NCI-H1694 (cell line): Measurements from ENCODE around the gene PRKAR1B.

ENCODE experiments used
- DNase-seq: peaks from one replicate; lab custom pipeline; 2025; lab: John Stamatoyannopoulos, UW

PRKAR1B gene

GRCh38 chr7:721619-722248, 5.3 kb downstream of the PRKAR1B start:
- no peak for DNase-seq

- no peak for DNase-seq
These were observed 10.4 kb downstream of the PRKAR1B start for GRCh38 chr7:716636-717035.

- DNase-seq = no peak
These were observed 10.9 kb downstream of the PRKAR1B start for GRCh38 chr7:716222-716621.

DNA sequence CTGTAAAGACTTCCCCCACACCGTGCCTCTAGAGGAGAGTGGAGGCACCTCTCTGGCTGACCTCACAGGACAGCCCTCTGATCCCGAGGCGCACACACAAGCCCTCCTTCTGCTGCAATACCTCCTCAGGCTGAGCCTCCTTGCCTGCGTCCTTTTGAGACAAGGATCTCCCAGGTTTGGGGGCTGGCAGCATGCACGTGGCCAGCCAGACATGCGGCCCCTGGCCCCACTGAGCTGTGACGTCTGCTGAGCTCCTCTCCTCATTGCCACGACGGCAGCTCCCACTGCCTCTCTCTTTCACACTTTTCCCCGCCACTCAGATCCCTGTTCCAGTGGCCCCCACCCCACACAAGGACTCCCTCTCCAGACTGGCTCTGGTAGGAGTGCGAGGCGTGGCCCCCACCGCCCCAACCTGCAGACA, 12.8 kb downstream of the PRKAR1B start:
- no peak for DNase-seq

GRCh38 chr7:713488-714230, 13.4 kb downstream of the PRKAR1B start:
- no peak for DNase-seq

GRCh38 chr7:713139-713457, 14.0 kb downstream of the PRKAR1B start:
- no peak for DNase-seq

DNA sequence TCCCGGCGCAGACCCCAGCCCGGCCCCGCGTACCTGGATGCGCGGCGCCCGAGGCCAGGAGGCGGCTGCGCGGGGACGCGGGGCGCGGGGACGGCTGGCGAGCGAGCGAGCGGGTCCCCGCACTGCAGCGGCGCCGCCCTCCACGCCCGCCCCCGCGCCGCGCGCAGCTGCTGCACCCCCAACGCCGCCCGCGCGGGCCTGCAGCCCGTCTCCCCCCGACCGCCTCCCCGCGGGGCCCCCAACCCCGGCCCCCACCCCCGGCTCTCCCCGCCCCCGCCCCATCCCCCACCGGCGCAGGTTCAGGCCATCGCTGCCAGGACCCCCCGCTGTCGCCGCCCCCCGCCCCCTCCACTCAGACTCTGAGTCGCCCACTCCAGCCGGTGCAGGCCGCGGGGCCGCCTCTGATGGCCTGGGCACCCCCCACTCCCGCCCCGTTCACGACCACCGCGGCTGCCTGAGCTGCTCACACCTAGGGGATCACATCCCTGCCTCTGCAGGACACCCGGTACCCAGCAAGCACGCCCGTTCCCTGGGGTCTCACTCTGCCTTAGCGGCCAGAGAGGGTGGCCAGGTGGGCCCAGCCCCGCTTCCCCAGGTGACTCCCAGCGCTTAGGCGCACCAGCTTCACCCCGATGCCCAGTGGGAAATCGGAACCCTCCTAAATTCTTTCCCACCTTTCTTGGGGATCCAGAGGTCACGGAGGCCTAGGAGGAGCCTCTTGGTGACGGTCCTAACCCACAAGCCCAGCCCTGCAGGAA, 14.5 kb downstream of the PRKAR1B start:
- no peak for DNase-seq

DNA sequence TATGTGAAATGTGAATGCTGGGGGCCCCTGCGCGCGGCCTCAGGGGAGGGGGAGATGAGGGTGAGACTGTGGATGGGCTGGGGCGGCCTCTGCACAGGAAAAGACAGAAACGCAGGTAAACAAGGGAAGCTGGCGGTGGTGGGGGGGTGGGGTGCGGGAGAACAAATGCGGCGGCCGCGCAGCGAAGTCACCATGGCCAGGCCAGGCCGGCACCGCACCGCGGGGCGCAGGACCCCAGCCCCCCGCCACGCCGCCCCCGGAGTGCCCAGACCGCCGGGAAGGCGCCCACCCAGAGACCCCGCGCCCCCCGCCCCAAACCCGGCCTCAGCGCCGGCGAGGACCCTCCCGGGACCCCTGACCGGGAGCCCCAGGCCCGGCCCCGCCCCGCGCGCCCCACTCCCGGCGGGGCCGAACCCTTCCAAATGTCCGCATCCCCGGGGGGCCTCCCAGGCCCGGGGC, 15.1 kb downstream of the PRKAR1B start:
- no peak for DNase-seq

GRCh38 chr7:711093-711921, 15.8 kb downstream of the PRKAR1B start:
- no peak for DNase-seq

GRCh38 chr7:710161-710560, 16.9 kb downstream of the PRKAR1B start:
- no peak for DNase-seq

DNA sequence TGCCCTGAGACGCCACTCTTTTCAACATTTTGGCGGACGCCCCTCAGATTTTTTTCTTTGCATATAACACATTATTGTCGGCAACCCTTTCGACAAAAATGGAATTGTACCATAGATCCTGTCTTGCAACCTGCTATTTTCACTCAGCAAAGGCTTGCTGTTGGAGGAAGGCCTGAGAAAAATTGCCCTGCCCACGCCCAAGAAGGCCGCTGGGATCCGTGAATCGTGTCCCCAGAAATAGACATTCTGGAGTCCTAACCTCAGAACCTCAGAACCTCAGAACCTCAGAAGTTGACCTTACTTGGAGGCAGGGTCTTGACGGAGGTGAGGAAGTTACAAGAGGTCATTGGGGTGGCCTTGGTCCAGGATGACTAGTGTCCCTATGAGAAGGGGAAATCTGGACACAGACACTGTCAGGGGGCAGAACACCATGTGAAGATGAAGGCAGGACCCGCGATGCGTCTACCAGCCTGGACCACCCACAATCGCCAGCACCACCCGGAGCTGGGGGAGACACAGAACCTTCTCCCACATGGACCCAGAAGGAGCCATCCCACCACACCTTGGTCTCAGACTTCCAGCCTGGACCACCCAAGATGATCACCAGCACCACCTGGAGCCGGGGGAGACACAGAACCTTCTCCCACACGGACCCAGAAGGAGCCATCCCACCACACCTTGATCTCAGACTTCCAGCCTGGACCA, 19.6 kb downstream of the PRKAR1B start:
- DNase-seq = no peak

DNA sequence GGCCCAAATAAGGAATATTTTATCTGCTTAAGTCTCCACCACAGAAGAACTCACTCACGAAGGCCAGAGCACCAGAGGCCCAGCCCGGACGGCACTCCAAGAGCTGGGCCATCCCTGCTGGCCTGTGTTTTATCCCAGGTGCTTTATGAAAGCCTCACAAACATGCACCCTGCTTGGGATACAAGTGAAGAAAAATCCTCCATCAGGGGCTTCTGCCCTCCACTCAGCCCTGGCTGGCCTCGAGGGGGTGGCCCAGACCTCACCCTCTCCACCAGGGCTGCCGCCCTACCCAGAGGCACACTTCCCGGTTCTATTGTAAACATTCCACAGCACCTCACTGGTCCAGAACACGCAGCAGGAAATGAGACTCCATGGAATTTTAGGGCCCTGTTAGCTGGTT, 20.4 kb downstream of the PRKAR1B start:
- no peak for DNase-seq

- no peak for DNase-seq
These were observed 24.0 kb downstream of the PRKAR1B start for GRCh38 chr7:703049-703448.

DNA sequence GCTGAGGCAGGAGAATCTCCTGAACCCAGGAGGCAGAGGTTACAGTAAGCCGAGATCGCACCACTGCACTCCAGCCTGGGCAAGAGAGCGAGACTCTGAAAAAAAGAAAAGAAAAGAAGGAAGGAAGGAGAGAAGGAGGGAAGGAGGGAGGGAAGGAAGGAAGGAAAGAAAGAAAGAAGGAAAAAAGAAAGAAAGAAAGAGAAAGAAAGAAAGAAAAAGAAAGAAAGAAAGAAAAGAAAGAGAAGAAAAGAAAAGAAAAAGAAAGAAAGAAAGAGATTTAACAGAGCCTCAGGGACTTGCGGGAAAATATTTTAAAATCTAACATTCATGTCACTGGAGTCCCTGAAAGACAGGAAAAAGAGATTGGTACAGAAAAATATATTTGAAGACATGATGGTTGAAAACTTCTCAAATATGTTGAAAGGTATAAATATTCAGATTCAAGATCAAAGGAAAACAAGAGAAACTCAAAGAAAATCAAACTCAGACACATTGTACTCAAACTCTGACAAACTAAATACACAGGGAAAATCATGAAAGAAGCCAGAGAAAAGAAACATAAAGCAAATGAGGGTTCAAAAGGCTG, 25.9 kb downstream of the PRKAR1B start:
- DNase-seq = no peak

DNA sequence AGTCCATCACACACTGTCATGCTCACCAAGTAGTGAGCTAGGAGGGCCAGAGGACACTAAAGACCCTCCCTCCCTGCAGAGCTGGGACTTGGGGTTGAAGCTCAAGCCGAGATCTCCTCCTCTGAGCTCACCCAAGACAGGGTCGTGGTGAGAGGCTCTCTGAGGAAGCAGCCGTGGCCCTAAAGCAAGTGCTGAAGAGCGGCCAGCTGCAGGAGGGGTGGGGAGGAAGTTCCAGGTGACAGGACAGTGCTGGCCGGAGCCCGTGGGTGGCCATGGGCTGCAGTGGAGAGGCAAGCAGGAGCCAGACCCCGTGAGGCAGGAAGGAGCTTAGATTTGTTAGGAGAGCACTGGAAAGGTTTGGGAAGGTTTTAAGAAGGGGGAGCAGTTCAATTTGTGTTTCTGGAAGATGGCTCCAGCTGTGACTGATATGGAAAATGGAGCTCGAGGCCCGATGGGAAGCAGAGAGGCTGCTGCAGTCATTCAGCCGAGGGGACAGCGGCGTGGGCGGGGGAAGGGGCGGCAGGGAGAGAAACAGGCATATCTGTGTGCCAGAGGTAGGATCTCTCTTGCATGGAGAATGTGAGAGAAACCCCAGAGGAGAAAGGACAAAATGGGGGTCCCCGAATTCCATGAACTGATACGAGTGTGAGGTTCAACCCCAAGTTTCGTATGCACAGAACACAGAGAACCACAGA, 27.5 kb downstream of the PRKAR1B start:
- DNase-seq = no peak

- no peak for DNase-seq
These were observed 28.3 kb downstream of the PRKAR1B start for GRCh38 chr7:698515-699475.

DNA sequence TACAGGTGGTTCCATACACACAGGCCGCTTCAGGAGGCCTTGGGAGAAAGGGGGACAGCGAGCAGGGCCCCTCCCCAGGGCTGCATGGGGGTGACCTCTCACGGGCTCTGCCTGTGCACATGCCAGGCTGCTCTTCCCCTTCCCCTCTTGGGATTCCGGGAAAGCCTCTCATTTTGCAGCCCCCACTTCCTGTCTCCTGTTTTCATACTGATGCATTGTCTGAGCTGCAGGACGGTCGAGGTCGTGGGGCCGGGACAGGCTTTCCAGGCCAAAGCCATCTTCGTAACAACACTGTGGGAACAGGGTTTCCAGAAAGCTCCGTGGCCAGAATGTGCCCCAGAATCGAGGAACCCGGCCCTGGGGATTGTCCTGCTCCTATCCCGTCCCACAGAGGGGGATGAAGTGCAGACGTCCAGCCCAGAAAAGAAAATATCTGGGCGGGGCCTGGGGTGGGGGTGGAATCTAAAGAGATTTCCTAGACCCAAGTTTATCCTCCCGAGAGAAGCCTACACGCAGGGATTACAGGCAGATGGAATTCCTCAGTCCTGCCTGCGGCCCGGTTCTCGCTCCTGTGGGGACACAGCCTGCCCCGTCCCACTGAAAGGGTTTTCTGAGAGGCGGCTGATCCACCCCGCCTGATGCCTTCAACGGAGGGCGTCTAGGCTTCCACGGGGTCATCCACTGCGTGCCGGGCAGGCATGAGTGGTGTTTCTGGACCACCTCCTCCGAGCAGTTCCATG, 30.1 kb downstream of the PRKAR1B start:
- no peak for DNase-seq

DNA sequence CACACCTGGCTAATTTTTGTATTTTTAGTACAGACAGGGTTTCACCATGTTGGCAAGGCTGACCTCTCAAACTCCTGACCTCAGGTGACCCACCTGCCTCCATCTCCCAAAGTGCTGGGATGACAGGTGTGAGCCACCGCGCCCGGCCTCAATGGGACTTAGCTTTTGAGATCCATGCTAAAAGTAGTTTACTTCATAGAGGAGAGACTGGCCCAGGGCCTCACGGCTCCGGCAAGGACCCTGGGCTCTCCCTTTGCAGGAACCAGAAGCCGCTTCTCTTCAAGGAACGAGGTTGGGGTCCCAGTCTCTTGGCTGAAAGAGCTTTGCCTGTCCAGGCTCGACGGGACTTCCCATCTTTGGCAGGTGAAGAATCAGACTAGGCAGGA, 30.7 kb downstream of the PRKAR1B start:
- DNase-seq = no peak

- no peak for DNase-seq
These were observed 33.8 kb downstream of the PRKAR1B start for GRCh38 chr7:693280-693679.
